ENCODE results near the gene FGF7. TPM values are rescaled to one million over a fixed set of nuclear protein-coding genes. Genes with fewer than 3 reads are reported as not detected.

The FGF7 gene, protein sequence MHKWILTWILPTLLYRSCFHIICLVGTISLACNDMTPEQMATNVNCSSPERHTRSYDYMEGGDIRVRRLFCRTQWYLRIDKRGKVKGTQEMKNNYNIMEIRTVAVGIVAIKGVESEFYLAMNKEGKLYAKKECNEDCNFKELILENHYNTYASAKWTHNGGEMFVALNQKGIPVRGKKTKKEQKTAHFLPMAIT
- total RNA-seq: 100 to 1,000 TPM; 105 to 133 (median 110) TPM
- 10 to 100 TPM in 2 of 3 donors, 1 to 10 TPM in 1; 5.1 to 15.6 (median 11.9) TPM for polyA plus RNA-seq

- intact Hi-C loops (cut with DNase I): loop anchor here (5.0 to 10.0 kb wide), 6 partner anchors 199 to 579 kb away; partner anchors contain the start of genes COPS2, DTWD1 and FAM227B
- H3K27ac ChIP-seq: peak within 1 kb of the TSS; percentile 64 to 79 (median 77)
- H3K36me3 ChIP-seq: no peaks in the 10 kb centered on the region
- DNase-seq: peak; percentile 56
- peak within 1 kb of the TSS; percentile 45 to 57 (median 52) for H3K4me3 ChIP-seq
- no peaks in the 10 kb centered on the region for H3K27me3 ChIP-seq
- WGBS, 2 donors: 61 to 65% methylated on average over 4 of the region's 4 CpGs
- TF ChIP-seq EP300 (IDR thresholded peaks at IDR 0.05) (no peak), POLR2AphosphoS5 (IDR thresholded peaks at IDR 0.05) (peak; percentile 39 to 67 (median 60))
- peaks cover 0 to 22% (median 6%) of the 10 kb centered on the region in 4 donors for H3K4me1 ChIP-seq
- H3K9me3 ChIP-seq: no peaks in the 10 kb centered on the region
These were observed at the start of gene FGF7 for GRCh38 chr15:49423021-49423420. TSS of gene FGF7 (plus strand) at chr15:49423242. CDS start at chr15:49424298, 1,056 bp downstream.

- intact Hi-C loops (cut with DNase I): no loop called here
- TF ChIP-seq POLR2AphosphoS5 (IDR thresholded peaks at IDR 0.05) (no peak), EP300 (IDR thresholded peaks at IDR 0.05) (no peak), POLR2A (IDR thresholded peaks at IDR 0.05) (no peak)
- TF ChIP-seq, protein P1, sequence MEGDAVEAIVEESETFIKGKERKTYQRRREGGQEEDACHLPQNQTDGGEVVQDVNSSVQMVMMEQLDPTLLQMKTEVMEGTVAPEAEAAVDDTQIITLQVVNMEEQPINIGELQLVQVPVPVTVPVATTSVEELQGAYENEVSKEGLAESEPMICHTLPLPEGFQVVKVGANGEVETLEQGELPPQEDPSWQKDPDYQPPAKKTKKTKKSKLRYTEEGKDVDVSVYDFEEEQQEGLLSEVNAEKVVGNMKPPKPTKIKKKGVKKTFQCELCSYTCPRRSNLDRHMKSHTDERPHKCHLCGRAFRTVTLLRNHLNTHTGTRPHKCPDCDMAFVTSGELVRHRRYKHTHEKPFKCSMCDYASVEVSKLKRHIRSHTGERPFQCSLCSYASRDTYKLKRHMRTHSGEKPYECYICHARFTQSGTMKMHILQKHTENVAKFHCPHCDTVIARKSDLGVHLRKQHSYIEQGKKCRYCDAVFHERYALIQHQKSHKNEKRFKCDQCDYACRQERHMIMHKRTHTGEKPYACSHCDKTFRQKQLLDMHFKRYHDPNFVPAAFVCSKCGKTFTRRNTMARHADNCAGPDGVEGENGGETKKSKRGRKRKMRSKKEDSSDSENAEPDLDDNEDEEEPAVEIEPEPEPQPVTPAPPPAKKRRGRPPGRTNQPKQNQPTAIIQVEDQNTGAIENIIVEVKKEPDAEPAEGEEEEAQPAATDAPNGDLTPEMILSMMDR (IDR thresholded peaks at IDR 0.05): no peak
- DNase-seq: no peak
- Histone ChIP-seq H3K4me3 (no peak overlapping the region), H3K9me3 (no peaks in the 10 kb centered on the region), H3K4me1 (no peaks in the 10 kb centered on the region), H3K36me3 (no peaks in the 10 kb centered on the region), H3K27me3 (no peaks in the 10 kb centered on the region), H3K27ac (no peak overlapping the region)
- WGBS, 2 donors: 88 to 90% methylated on average over 4 of the region's 4 CpGs
These were observed 43.0 kb upstream of the FGF7 start for GRCh38 chr15:49379996-49380395.

GRCh38 chr15:49380912-49381311 lies 42.1 kb upstream of the FGF7 start:
- H3K27me3 ChIP-seq: no peaks in the 10 kb centered on the region
- WGBS, 2 donors: 86 to 89% methylated on average over 5 of the region's 5 CpGs
- H3K27ac ChIP-seq: no peak overlapping the region
- H3K9me3 ChIP-seq: no peaks in the 10 kb centered on the region
- no peak for DNase-seq
- TF ChIP-seq POLR2A (IDR thresholded peaks at IDR 0.05): no peak
- TF ChIP-seq, protein P1 (IDR thresholded peaks at IDR 0.05): no peak
- TF ChIP-seq EP300 (IDR thresholded peaks at IDR 0.05): no peak
- TF ChIP-seq POLR2AphosphoS5 (IDR thresholded peaks at IDR 0.05): no peak
- no peaks in the 10 kb centered on the region for H3K4me1 ChIP-seq
- no peaks in the 10 kb centered on the region for H3K36me3 ChIP-seq
- intact Hi-C loops (cut with DNase I): no loop called here
- no peak overlapping the region for H3K4me3 ChIP-seq

DNA sequence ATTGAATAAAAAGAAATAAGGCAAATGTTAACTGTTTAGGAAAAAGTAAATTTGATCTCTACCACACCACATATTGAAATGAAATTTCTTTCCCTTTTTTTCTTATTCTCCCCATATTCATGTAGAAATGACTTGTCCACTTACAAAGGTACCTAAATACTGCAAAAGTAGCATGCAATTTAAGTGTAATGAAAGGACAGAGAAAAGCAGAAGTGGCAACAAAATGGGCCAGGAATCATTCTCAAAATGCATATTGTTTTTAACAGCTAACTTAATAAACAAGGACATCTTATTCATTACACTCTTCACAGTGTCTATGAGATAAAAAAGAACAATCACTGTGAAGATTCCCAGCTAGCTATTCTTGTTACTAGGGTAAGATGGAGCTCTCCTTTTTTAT lies 40.6 kb upstream of the FGF7 start:
- intact Hi-C loops (cut with DNase I): no loop called here
- TF ChIP-seq POLR2A (IDR thresholded peaks at IDR 0.05) (no peak), POLR2AphosphoS5 (IDR thresholded peaks at IDR 0.05) (no peak), EP300 (IDR thresholded peaks at IDR 0.05) (no peak)
- TF ChIP-seq, protein P1 (IDR thresholded peaks at IDR 0.05): no peak
- H3K4me1 ChIP-seq: no peaks in the 10 kb centered on the region
- no peak overlapping the region for H3K4me3 ChIP-seq
- H3K36me3 ChIP-seq: no peaks in the 10 kb centered on the region
- no peak overlapping the region for H3K27ac ChIP-seq
- no peak for DNase-seq
- no peaks in the 10 kb centered on the region for H3K9me3 ChIP-seq
- H3K27me3 ChIP-seq: no peaks in the 10 kb centered on the region

GRCh38 chr15:49383266-49383665 lies 39.8 kb upstream of the FGF7 start:
- Histone ChIP-seq H3K27ac (no peak overlapping the region), H3K27me3 (no peaks in the 10 kb centered on the region), H3K4me1 (no peaks in the 10 kb centered on the region), H3K4me3 (no peak overlapping the region), H3K36me3 (no peaks in the 10 kb centered on the region), H3K9me3 (no peaks in the 10 kb centered on the region)
- TF ChIP-seq, protein P1 (IDR thresholded peaks at IDR 0.05): no peak
- no peak for TF ChIP-seq POLR2A (IDR thresholded peaks at IDR 0.05)
- TF ChIP-seq EP300 (IDR thresholded peaks at IDR 0.05): no peak
- no peak for TF ChIP-seq POLR2AphosphoS5 (IDR thresholded peaks at IDR 0.05)
- intact Hi-C loops (cut with DNase I): no loop called here
- no peak for DNase-seq
- WGBS, 2 donors: 41 to 42% methylated on average over 1 of the region's 1 CpG
